MG63 (cell line): ENCODE measurements around the gene NEDD4L. TPM values are rescaled to one million over a fixed set of nuclear protein-coding genes. Genes with fewer than 3 reads are reported as not detected.
"Not testable (repeated sequence)": the region's sequence is repeated elsewhere in the genome, so short reads cannot be mapped to it uniquely, and the experiment has no call there.

Experiments used
- DNase-seq: peaks from one replicate; pipeline ENCODE4 v3.0.0-alpha.2; 2020
- H3K27me3 ChIP-seq: fragments of 250-450 bp; sonication (Bioruptor Pico); 2 replicates; pipeline ENCODE4 v1.5.1; 2020; ENCODE audit warnings: mild to moderate bottlenecking, moderate library complexity
- H3K36me3 ChIP-seq: fragments of 250-450 bp; sonication (Bioruptor Pico); 2 replicates; pipeline ENCODE4 v1.5.1; 2020; ENCODE audit warnings: mild to moderate bottlenecking, moderate library complexity
- H3K4me3 ChIP-seq: fragments of 250-450 bp; sonication (Bioruptor Pico); 2 replicates; pipeline ENCODE4 v1.5.1; 2020; ENCODE audit warnings: mild to moderate bottlenecking, moderate library complexity
- H3K9me3 ChIP-seq: fragments of 250-450 bp; sonication (Bioruptor Pico); 2 replicates; pipeline ENCODE4 v1.5.1; 2020; ENCODE audit warnings: mild to moderate bottlenecking, moderate library complexity
- total RNA-seq: library from RNA; depleted of rRNA; stranded (reverse); fragments of >200 nt; shearing (Covaris generic); gene quantifications from 2 replicates; pipeline ENCODE4 v1.2.3, GENCODE V29; 2014; ENCODE audit warnings: low replicate concordance

Gene NEDD4L
- total RNA-seq, 1 experiment from 2014 or later: 28.8 TPM

DNA sequence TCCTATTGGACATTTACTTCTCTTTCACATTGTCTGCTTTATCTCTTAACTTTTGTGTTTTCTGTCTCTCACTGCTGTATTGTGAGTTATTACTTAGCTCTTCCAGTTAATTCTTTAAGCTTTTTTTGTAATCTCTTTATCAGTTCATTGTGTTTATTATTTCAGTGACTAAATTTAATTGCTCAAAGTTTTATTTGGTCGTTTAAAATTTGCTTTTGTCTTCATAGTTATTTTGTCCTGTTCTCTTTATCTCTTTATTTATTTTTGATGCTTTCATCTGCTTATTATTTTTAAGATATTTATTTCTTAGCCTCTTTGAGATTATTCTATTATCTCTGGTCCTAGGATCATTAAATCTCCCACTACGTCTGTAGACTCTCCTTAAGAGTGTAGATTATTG is 316.3 kb downstream of the NEDD4L start:
- no peaks in the 10 kb centered on the region for H3K27me3 ChIP-seq
- no peaks in the 10 kb centered on the region for H3K9me3 ChIP-seq
- H3K36me3 ChIP-seq: peaks cover 3% of the 10 kb centered on the region
- H3K4me3 ChIP-seq: no peak overlapping the region
- no peak for DNase-seq

DNA sequence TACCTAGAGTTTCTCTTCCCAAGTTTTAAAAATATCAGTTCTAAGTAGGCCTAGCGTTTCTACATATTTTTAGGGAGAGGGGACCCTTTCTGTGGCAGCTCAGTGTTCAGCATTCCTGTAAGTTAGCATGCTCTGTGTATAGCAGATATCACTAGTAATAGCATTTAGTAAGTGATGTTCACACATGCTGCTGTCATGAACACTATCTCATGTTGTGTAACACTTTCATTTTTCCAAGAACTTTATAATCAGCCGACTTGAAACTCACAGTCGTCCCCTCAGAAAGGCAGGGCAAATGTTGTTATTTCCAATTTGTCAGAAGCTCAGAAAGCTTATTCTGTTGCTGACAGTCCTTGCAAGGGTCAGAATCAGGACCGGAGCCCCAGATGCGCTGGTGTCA is 317.2 kb downstream of the NEDD4L start:
- Histone ChIP-seq H3K27me3 (no peaks in the 10 kb centered on the region), H3K4me3 (no peak overlapping the region), H3K9me3 (no peaks in the 10 kb centered on the region), H3K36me3 (peaks cover 10% of the 10 kb centered on the region)
- no peak for DNase-seq

DNA sequence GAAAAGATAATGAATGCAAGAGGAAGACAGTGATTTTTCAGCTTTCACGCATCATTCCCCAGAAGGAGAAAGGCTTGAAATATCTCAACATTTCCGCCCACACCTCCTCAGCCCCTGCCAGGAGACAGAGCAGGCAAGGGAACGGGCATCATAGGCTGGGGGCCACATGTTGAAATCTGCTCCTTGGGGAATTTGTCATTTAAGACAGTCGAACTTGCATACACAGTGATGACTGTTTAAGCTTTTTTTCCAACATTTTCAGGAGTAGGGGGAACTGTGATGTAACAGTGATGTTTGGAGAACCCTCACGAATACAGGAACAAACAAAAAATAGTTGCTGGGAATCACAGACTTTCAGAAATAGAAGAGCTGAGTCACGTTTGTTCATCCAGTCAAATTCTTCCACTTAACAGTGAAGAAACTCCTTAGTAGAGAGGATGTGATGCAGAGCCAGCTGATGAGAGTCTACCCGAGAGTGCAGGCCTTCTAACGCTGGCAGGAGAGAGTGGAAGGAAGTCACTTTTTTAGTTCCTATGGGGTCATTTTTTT is 318.1 kb downstream of the NEDD4L start:
- Histone ChIP-seq H3K9me3 (no peaks in the 10 kb centered on the region), H3K27me3 (no peaks in the 10 kb centered on the region), H3K4me3 (no peak overlapping the region), H3K36me3 (peaks cover 15% of the 10 kb centered on the region)
- DNase-seq: peak; percentile 65

DNA sequence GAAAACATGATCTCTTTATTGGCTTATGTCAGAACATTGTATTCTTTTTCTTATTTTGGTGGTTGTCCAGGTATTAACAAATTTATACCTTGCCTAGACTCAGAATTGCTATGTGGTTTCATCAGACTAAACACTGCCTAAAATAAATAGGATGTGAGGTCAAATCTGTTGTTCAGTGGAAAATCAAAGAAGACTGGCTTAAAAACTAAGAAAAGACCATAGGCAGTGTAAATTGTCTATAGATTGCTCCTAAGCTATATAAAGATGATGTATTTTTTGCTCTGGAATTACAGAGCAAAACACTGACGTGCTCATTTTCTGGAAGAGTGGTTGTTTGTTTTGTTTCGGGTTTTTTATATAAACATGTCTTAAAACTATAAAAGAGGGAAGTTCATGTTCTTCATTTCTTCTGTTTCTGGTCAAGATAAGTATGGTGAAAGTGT is 318.8 kb downstream of the NEDD4L start:
- DNase-seq: no peak
- no peaks in the 10 kb centered on the region for H3K9me3 ChIP-seq
- no peak overlapping the region for H3K4me3 ChIP-seq

DNA sequence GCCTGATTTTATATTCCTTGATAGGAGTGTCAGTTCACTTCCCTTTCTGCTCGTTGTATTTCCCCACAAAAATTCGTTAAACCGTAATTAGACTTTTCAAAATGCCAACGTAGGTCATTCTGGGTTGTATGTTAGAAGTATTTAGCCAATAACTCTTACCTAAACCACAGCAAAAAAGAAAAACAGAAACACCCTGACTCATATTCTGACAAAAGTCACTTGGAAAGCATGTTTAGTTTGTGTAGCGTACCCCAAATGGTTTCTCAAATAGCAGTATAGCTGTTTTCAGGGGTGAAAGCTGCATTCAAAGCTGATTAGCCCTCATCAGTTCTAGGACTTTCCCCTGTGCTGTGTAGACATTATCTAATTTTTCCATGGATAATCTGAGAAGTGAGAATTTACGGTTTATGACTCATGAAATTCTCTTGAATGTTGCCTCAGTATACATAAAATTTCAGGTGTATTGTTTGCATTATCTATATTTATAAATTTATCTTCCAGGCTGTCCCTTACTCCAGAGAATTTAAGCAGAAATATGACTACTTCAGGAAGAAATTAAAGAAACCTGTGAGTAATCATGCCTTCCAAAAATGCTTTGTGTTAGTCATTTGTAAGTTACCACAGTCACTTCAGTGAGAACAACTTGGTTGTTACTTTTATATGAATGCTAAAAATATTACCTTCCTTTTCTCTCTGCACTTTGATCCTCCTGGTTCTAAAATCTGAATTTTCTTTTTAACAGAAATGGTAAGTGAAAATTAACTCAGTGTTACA is 319.9 kb downstream of the NEDD4L start:
- Histone ChIP-seq H3K36me3 (peaks cover 19% of the 10 kb centered on the region), H3K9me3 (no peaks in the 10 kb centered on the region), H3K4me3 (no peak overlapping the region), H3K27me3 (no peaks in the 10 kb centered on the region)
- no peak for DNase-seq

More for the DNA sequence above, 318.8 kb downstream of the NEDD4L start:
- Histone ChIP-seq H3K36me3 (peaks cover 17% of the 10 kb centered on the region), H3K27me3 (no peaks in the 10 kb centered on the region)

DNA sequence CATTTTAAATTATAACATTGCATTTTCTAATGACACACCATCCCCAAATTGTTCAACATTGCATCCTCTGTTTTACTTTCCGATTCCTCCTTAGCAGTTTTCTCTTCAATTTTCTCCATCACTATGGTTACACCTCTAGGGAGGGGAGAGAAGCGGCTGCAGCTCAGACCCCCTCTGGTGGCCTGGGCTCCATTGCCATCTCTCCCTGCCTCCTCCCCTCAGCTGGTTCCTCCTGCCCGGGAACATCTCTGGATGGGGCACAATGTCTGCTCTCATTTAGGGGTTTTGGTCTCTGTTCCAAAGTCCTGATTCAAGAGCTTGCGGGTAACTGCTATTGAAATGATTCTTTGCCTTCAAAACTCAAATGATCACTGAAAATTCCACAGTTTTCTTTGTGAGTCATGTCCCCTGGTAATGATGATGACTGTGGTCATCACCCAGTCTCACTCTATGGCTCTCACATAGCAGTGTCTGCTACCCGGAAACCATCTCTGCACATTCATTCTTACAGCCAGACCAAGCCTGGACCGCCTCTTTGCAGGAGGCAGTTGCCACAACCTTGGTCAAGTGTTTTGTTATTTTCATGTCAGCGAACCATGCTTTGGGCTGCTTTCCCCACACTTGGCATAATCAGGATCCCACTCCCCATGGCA is 321.0 kb downstream of the NEDD4L start:
- no peak for DNase-seq
- H3K4me3 ChIP-seq: no peak overlapping the region

DNA sequence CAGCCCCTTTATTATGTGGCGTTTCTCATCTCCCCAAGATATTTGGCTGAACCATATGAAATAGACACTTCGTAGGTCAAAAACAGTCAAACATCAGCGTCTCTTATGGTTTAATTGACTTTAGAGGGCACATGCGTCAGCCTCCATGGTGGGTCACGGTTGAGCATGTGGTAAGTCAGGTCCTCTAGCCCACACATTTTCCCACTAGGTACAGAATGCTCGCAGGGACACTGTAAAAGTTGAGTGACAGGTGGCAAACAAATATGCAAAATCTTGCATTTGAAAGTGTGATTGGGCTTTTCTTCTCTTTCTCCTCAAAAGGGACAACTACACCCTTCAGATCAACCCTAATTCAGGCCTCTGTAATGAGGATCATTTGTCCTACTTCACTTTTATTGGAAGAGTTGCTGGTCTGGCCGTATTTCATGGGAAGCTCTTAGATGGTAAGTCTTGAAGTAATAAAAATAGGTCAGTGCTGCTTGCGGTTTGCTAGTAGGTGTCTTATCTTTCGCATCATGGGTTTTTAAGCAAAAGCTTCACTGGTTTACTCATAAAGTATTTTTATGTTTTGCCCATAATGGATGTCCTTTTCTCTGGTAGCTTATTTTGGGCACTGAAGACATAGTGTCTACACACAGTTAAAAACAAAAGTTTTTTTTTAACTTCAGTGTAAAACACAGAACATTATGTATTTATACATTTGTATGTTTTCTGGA is 323.6 kb downstream of the NEDD4L start:
- no peaks in the 10 kb centered on the region for H3K9me3 ChIP-seq
- no peaks in the 10 kb centered on the region for H3K27me3 ChIP-seq
- peaks cover 22% of the 10 kb centered on the region for H3K36me3 ChIP-seq
- no peak overlapping the region for H3K4me3 ChIP-seq
- DNase-seq: no peak

More for the DNA sequence above, 321.0 kb downstream of the NEDD4L start:
- no peaks in the 10 kb centered on the region for H3K9me3 ChIP-seq
- no peaks in the 10 kb centered on the region for H3K27me3 ChIP-seq
- peaks cover 17% of the 10 kb centered on the region for H3K36me3 ChIP-seq

DNA sequence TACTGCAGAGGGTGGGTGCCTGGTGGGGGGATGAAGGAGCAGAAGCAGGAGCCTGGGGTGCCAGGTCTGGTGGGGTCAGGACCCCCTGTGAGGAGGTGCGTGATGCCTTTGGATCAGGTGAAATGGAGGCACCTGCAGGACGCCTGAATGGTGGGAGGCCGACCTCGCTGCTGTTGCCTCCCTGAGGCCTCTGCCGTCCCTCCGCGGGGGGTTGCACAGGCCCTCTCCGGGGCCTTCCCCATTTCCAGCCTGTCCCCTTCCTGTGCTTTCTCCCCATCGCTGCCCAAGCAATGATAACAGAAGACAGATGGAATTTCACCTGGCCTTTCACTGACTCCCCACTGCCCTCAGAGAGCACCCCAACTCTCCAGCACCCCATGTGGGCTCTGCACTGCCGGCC is 325.6 kb downstream of the NEDD4L start:
- no peak overlapping the region for H3K4me3 ChIP-seq
- no peaks in the 10 kb centered on the region for H3K9me3 ChIP-seq
- peaks cover 22% of the 10 kb centered on the region for H3K36me3 ChIP-seq
- DNase-seq: no peak
- no peaks in the 10 kb centered on the region for H3K27me3 ChIP-seq

DNA sequence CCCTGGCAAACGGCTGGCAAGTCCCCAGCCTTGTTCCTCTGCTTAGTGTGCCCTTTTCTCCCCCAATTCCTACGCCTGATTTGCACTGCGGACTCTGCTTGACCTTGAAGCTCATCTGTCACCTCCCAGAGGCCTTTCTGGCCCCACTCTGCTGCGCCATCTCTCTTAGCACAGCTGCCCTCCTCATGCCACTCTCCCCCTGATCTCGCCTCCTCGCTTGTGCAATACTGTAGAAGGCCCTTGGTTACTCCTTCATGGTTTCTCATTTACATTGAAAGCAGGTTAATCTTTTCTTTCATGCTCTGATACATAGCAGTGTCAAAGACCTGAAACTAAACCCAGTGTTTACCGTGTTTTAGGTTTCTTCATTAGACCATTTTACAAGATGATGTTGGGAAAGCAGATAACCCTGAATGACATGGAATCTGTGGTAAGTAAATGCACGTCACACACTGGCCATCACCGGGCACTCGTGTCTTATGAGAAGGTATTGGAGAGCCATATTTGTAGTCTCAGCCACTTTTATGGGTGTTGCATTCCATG is 326.1 kb downstream of the NEDD4L start:
- no peaks in the 10 kb centered on the region for H3K27me3 ChIP-seq
- peaks cover 22% of the 10 kb centered on the region for H3K36me3 ChIP-seq
- DNase-seq: no peak
- H3K4me3 ChIP-seq: no peak overlapping the region
- H3K9me3 ChIP-seq: no peaks in the 10 kb centered on the region

DNA sequence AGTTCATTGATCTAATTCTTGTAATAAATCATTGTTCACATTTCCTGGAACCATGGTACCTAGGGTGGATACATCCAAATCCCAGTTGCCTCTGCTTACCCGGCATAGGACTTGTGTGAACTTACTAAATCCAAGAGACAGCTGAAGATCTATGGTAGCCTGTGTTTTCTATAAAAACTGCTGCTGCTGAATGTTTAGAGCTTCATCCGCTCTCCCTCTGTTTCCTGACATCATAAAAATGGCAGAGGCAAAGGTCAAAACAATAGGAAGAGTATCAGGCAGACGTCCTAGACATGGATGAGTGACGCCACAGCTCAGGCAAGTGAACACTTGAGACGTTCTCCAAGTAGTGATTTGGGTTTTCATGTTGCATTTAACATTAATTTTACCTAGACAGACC is 326.6 kb downstream of the NEDD4L start:
- H3K36me3 ChIP-seq: peaks cover 23% of the 10 kb centered on the region
- H3K4me3 ChIP-seq: no peak overlapping the region
- H3K27me3 ChIP-seq: no peaks in the 10 kb centered on the region
- H3K9me3 ChIP-seq: no peaks in the 10 kb centered on the region
- no peak for DNase-seq

DNA sequence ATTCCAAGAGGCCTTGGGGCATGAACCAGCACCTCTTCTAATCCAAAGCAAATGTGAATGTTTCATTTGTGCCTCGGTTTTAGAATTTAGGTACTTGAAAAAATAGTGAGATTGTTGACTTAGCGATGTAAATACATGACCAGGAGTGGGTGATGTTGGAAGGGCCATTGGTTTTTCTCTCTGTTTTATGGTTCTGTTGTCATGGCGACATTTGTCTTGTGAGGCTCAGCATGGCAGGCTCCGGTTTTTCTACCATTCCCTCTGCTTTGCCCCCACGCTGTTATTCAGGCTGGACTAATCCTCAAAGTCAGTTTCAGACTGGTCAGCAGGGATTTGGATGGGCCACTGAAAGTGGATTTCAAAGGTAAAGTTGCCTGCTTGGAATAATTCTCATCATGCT is 329.5 kb downstream of the NEDD4L start:
- DNase-seq: no peak
- Histone ChIP-seq H3K4me3 (no peak overlapping the region), H3K36me3 (peaks cover 13% of the 10 kb centered on the region), H3K27me3 (no peaks in the 10 kb centered on the region), H3K9me3 (no peaks in the 10 kb centered on the region)

DNA sequence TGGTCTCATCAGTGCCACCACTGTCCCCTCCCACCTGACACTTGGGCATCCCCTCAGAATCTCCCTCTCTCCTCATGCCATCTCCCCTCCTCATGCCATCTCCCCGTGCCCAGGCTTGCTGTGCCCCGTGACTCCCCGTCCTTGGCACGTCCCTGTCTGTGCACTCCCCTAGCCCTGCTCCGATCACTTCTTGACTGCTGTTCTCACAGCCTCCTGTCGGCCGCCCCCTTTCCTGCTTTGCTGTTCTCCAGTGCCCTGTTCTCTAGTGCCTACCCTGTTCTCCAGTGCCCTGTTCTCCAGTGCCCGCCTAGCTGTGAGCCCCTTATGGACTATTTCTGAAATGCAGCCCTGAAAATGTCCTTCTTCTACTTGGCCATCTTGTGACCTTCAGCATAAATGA is 331.0 kb downstream of the NEDD4L start:
- DNase-seq: no peak
- no peak overlapping the region for H3K4me3 ChIP-seq
- H3K9me3 ChIP-seq: no peaks in the 10 kb centered on the region
- peaks cover 11% of the 10 kb centered on the region for H3K36me3 ChIP-seq
- no peaks in the 10 kb centered on the region for H3K27me3 ChIP-seq

DNA sequence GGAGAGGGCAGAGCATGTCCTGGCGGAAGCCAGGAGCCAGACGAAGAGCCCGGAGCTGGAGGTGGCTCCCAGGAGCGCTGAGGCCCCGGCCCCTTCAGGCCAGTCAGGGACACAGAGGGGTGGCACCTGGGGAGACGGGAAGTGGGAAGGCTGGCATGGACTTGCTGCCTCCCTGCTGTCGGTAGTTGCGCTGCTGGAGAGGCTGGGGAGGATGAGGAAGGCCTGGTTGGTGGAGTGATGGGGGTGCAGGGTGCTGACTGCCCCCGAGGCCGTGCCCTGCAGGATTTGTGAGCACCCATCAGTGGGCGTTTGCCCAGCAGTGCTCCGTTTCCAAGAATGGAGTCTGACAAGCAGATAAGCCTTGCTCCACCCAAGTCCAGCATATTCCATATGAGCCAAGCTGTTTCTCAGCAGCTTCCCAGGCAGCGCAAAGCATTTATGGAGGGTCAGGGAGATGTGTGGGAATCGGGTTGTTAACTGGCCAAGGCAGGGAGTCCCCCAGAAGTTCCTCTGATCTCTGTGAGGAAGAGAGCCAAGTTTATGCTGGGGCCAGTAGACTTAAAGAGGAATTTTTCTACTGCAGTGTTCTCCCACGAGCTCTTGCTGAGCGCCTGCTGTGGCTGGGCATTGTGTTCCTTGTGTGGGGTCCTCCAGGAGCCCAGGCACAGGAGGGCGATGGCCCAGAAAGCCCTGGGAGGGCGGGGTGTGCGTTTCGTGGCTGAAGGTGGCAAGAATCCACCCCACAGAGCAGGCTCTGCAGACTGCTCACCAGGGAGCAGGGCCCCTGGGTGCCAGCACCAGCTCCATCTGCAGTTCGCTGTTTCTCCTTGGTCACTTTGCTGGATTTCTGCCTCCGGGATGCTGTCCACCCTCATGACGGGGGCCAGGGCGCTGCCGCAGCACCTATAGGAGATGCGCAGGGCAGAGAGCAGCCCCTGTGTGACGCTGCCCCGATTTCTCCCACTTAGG is 334.7 kb downstream of the NEDD4L start:
- no peak for DNase-seq
- no peaks in the 10 kb centered on the region for H3K9me3 ChIP-seq
- H3K4me3 ChIP-seq: no peak overlapping the region
- no peaks in the 10 kb centered on the region for H3K27me3 ChIP-seq
- peaks cover 11% of the 10 kb centered on the region for H3K36me3 ChIP-seq

DNA sequence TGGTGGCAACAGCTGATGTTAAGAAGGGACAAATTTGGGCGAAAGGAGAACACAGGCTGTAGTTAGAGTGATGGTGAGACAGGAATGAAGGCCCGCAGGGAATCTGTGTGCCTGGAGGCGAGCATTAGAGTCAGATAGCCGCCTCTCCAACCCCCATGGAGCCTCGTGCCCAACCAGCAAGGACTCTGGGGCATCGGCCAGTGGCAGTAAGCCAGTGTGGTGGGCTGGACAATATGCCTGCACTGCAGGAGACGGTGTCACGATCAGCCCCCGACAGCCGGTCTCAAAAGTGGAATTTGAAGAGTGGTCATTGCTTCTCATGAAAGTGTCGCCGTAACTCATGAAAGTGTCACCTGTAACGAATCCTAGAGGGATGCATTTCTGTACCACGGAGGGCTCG is 335.4 kb downstream of the NEDD4L start:
- DNase-seq: no peak
- Histone ChIP-seq H3K9me3 (no peaks in the 10 kb centered on the region), H3K36me3 (peaks cover 11% of the 10 kb centered on the region), H3K27me3 (no peaks in the 10 kb centered on the region), H3K4me3 (no peak overlapping the region)

DNA sequence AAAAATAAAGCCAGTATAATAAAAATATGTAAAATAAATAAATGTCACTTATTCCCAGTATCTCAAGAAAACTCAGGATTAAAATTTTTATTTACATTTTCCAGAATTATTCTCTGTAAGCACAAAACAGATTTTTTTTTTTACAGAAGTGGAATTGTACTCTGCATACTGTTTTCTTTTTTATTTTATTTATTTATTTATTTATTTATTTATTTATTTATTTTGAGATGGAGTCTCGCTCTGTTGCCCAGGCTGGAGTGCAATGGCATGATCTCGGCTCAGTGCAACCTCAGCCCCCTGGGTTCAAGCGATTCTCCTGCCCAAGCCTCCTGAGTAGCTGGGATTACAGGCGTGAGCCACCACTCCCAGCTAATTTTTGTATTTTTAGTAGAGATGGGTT is 336.1 kb downstream of the NEDD4L start:
- H3K27me3 ChIP-seq, H3K4me3 ChIP-seq, DNase-seq, H3K9me3 ChIP-seq: not testable (repeated sequence)
- H3K36me3 ChIP-seq: peaks cover 13% of the 10 kb centered on the region
